ENCODE results near the gene PTGES3L.

PTGES3L gene

GRCh38 chr17:42979511-42980273 lies at the start of gene PTGES3L:
TSS of gene PTGES3L (minus strand) at chr17:42980080. CDS start at chr17:42980053, 27 bp downstream.
- no peak for DNase-seq (ENCODE audit: low read depth in 2 of 2, low spot score in 1 of 2)

DNA sequence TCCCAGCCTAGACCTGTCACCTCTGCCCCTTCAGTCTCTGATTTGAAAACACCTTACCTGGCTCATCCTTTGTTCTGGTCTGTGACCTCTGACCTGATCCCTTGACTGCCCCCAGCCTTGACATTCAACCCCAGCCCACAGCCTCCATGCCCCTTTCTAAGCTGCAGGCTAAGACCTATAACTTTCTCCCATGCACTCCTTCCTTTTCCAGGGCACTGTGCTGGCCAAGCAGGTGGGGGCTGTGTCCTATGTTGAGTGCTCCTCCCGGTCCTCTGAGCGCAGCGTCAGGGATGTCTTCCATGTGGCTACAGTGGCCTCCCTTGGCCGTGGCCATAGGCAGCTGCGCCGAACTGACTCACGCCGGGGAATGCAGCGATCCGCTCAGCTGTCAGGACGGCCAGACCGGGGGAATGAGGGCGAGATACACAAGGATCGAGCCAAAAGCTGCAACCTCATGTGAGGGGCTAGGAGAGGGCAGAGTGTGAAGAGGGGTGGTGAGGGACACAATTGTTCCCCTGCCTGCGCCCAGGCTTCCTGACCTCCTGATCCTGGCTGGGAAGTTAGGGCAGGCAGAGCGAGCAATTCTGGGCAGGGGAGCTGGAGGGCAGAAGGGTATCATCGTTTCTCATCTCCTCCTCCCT lies 48.5 kb upstream of the PTGES3L start:
- DNase-seq (ENCODE audit: low read depth in 2 of 2, low spot score in 1 of 2), result no peak

- no peak for DNase-seq (ENCODE audit: low read depth in 2 of 2, low spot score in 1 of 2)
These were observed 47.5 kb upstream of the PTGES3L start for GRCh38 chr17:43027091-43028032.

DNA sequence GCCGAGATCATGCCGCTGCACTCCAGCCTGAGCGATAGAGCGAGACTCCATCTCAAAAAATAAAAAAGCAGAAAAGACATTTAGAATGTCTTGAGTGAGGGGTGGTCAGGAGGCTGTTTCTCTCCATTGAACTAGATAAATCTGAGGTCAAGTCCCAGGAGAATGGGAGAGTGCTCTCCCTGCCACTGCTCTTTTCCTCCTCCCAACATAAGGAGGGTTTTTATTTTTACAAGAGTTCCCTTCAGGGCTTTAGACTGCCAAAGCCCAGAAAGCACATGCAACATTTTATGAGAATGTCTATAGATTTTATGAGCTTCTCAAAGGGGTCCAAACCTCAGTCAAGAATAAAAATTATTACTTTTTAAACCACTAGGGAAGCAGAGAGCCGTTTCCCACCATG lies 46.7 kb upstream of the PTGES3L start:
- no peak for DNase-seq (ENCODE audit: low read depth in 2 of 2, low spot score in 1 of 2)

DNA sequence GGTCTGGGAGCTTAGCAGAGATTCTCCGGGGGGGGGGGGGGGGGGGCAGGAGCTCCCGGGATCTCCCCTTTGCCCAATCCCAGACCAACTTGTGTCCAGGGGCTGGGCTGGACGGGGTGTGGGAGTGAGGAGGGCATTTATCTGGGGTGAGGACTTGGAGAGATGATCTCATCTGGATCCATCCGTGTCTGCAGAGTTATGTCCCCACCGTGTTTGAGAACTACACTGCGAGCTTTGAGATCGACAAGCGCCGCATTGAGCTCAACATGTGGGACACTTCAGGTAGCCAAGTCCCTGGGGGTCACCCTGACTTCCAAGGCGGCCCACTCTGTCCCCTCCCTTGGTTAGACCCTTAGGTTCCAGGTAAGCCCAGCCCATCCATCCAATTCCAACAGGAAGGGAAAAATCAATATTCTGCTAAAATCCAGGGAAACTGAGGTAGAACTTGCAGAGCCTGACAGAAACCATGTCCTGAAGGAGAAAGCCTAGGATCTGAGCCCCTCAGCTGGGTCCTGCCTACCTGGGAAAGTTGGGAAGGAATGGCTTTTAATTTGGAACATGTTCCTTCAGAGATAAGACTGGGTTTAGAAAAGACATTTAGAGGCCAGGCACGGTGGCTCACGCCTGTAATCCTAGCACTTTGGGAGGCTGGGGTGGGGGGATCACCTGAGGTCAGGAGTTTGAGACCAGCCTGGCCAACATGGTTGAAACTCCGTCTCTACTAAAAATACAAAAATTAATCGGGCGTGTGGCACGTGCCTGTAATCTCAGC lies 46.1 kb upstream of the PTGES3L start:
- no peak for DNase-seq (ENCODE audit: low read depth in 2 of 2, low spot score in 1 of 2)

DNA sequence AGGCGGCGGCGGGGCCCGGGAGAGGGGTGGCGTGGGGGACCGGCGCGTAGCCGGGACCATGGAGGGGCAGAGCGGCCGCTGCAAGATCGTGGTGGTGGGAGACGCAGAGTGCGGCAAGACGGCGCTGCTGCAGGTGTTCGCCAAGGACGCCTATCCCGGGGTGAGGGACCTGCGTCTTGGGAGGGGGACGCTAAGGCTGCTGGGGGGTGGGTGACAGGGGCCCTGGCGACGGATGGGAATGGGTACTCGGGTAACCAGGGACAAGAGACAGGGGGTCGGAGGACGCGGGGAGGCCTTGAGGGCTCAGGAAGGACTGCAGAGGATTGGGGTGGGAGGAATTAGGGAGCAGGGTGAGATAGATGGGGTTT lies 45.4 kb upstream of the PTGES3L start:
- no peak for DNase-seq (ENCODE audit: low read depth in 2 of 2, low spot score in 1 of 2)

DNA sequence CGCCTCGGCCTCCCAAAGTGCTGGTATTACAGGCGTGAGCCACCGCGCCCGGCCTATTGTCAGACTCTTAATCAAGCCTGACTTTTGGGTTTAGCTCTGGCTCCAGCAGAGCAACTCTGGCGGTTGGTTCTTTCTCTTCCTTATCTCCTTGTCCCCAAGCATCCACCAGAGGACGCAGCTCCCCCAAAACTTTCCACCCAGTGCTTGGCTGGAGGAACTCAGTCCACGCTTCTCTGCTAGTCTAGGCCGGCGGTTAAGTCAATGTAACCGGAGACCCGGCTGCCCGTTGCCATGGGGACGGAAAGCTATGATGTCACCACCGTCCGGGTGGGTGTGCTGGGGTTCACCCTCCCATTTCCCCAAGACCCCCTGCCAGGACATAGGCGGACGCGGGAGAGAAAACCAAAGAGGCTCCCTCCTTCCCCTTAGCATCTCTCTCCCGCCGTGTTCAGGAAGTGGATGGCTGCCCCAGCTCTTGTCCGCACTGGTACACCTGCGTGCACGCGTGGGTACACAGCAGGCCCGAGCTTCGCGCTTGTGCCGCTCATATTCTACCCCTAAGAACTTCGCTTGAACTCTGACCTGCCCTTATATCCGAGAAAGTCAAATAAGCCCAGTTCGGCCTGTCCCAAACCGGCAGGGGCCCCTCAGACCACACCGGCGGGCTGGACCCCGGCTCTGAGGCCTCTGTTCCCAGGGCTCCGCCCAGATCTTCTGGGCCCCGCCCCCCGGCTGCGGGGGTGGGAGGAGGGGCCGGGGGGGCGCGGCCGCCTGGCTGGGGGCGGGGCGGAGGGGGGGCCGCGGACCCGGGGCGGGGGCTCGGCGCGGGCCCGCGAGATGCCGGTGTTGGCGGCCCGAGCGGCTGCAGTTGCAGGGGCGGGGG lies 44.8 kb upstream of the PTGES3L start, which contains the start of gene RND2:
Gene RND2 (plus strand): TSS at position 825 of the 883 bp plus-strand sequence. CDS start 117 bp downstream, outside the sequence.
- DNase-seq (ENCODE audit: low read depth in 2 of 2, low spot score in 1 of 2), result peak; percentile 41 to 68

DNA sequence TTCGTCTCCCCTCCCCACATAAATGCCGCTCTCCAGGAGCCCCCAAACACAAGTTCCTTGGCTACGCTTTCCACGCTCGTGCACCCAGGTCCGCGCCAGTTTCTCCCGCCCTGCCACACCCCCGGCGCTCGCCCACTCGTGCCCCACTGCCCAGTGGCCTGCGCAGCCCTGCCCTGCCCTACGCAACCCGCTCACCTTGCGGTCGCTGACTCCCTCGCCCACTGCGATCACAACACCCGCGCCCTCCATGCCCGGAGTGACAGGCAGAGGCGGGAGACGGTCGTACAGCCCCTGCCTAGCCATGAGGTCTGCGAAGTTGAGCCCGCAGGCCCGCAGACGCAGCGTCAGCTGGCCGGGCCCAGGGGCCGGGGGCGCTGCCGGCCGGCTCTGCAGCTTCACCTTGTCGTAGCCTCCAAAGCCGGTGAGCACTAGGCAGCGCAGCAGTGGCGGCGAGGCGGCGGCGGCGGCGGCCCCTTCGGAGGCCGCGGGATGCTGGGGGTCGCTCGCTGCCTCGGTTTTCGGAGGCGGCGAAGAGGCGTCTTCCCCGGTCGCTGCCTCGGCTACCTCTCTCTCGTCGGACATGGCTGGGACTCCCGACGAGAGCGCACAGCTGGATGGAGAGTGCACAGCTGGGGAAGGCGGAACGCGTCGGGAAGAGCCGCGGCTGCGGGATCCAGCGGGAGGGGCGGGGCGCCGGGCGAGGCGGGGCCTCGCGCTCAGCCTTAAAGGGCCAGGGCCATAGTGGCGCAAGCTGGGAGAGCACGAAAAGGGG lies 42.0 kb upstream of the PTGES3L start, which contains the start of gene VAT1:
Gene VAT1 (minus strand): TSS at position 645 of the 772 bp plus-strand sequence. CDS start 63 bp downstream, at position 582.
- peak in 1 of 2 donors; percentile 33 for DNase-seq (ENCODE audit: low read depth in 2 of 2, low spot score in 1 of 2)

GRCh38 chr17:43020789-43021740 lies 41.2 kb upstream of the PTGES3L start:
- DNase-seq (ENCODE audit: low read depth in 2 of 2, low spot score in 1 of 2), result no peak

DNA sequence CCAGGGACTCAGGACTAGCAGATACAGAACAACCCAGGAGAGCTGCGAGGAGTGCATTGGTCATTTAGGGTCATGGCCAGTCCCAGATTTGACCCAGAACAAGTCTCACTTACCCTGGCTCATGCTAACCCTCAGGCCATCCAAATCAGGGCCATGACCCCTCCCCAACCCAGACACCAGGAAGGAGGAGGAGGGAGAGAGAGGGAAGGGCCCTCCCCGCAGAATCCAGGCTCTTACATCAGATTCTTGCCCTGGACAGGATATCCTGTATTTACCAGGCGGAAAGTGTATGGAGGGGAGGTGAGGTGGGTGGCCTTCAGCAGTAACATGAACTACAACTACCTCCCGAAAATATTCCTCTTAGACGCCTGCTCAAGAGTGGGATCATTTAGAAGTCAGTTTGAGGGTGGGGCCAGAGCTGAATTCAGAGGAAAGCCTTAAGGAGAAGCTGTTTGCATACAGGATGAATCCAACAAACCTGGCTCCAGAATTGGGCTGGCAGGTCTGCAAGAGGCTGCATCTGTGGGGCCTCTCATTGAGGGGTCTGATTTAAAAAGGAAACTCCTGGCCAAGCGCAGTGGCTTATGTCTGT lies 40.2 kb upstream of the PTGES3L start:
- no peak for DNase-seq (ENCODE audit: low read depth in 2 of 2, low spot score in 1 of 2)

DNA sequence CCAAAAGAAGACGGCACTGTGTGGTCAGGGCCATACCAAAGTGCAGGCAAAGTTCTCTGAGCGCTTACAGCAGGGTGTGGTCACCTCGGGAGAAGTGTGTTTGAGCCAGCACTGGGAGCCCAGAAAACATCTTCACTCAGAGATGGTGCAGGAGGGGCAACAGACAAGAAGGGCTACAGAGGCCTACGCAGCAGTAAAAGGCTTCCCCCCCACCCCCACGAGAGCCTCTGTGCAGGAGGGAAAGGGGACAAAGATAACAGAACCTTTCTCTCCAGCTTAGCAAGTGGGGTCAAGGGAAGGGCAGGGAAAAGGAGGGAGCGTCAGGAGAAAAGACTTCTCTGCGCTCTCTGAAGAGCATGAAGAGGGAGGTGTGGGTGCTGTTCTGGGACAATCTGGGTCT lies 39.5 kb upstream of the PTGES3L start:
- no peak for DNase-seq (ENCODE audit: low read depth in 2 of 2, low spot score in 1 of 2)

GRCh38 chr17:43018932-43019331 lies 39.1 kb upstream of the PTGES3L start:
- no peak for DNase-seq (ENCODE audit: low read depth in 2 of 2, low spot score in 1 of 2)

DNA sequence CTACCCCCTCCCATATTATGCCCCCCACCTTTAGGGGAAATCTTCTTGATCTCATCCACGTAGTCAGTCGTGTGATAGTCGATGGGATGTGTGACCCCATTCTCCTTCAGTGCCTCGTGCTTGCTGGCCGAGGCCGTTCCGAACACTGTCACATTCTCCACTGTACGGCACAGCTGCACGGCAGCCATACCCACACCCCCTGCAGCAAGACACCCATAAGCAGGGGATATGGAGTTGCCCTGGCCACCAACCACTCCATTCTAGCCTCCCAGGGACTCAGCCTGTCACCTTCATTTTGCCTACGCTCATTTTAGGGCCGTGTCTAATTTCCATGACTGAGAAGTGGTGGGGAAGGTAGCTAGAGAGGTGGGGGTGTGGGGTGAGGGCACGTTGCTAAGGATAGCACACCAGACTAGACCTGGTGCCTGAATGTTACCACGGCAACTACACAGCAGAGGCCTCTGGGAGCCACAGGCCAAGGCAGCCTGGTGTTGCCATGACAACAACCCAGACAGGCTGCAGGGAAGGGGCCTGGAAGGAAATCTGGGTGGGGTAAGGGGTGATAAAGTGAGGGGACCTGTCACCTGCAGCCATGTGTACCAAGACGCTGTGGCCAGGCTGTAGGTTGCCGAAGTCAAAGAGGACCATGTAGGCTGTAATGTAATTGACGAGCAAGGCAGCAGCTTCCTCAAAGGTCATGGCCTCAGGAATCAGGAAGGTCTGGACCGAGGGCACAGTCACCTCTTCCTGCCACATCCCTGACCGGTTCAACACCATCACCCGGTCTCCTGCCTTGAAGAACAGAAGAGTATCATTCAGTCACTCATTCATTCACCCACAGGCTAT lies 38.4 kb upstream of the PTGES3L start:
- DNase-seq (ENCODE audit: low read depth in 2 of 2, low spot score in 1 of 2), result no peak

DNA sequence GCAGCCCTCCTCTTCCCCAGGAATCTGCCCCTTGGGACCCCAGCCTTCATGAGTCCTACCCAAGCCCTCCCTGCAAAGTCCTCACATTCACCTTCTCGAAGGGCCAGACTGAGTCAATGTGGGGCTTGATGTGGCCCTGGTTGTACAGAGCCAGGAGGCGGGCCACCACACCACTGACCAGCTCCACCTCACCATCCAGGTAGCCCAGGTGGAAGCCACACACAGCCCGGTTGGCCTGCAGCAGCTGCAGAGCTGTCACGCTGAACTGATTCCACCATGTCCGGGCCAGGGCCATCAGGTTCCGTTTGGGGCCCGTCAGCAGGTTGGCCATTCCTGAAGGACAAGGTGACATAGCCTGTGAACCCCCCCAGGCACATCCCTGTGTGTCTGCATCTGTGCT lies 36.3 kb upstream of the PTGES3L start:
- no peak for DNase-seq (ENCODE audit: low read depth in 2 of 2, low spot score in 1 of 2)

DNA sequence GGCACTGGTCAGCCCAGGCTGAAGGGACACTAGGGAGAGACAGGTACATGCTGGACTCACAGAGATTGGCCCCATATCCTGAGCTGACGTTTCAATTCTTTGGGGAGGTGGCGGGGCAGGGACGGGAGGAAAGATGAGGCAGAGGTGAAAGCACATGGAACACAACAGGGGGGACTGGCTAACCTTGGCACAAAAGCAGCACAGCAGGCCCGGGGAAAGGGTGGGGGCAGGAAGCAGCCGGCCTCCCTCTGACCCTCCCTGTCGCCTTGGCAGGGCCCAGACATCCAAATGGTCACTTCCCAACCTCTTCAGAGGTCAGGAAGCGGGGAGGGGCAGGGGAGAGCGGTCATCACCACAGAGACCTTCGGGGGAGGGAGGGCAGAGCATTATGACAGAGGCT lies 35.7 kb upstream of the PTGES3L start:
- no peak for DNase-seq (ENCODE audit: low read depth in 2 of 2, low spot score in 1 of 2)

Measured in stimulated activated CD8-positive, alpha-beta memory T cell treated with anti-CD3 and anti-CD28 coated beads, Interleukin-4, amount 100 ng/mL, for 1 hour (primary cell).